ENCODE results near the gene SLC23A2. TPM values are rescaled to one million over a fixed set of nuclear protein-coding genes. Genes with fewer than 3 reads are reported as not detected.
"Not testable (repeated sequence)": the region's sequence is repeated elsewhere in the genome, so short reads cannot be mapped to it uniquely, and the experiment has no call there.

The SLC23A2 gene
- total and polyA plus RNA-seq, 8 donors = 4.3 to 12.9 (median 8.8) TPM

GRCh38 chr20:4987130-4987529 lies 14.2 kb downstream of the SLC23A2 start:
- no peak for FAIRE-seq
- Histone ChIP-seq H3K9me3 (no peaks in the 10 kb centered on the region), H3K4me1 (no peaks in the 10 kb centered on the region), H3K4me3 (no peak overlapping the region), H3K27me3 (no peaks in the 10 kb centered on the region), H3K27ac (no peak overlapping the region), H3K36me3 (no peaks in the 10 kb centered on the region)
- intact Hi-C loops (cut with DNase I) = no loop called here
- no peak for TF ChIP-seq CTCF (IDR thresholded peaks at IDR 0.05)
- no peak for ATAC-seq
- DNase-seq = no peak
- 74 to 87% methylated on average over 6 of the region's 6 CpGs for WGBS, 2 donors

- intact Hi-C loops (cut with DNase I) = no loop called here
- FAIRE-seq (no peak), DNase-seq (no peak), ATAC-seq (no peak)
- Histone ChIP-seq H3K9me3 (no peaks in the 10 kb centered on the region), H3K27ac (no peak overlapping the region), H3K4me3 (no peak overlapping the region), H3K27me3 (no peaks in the 10 kb centered on the region), H3K4me1 (no peaks in the 10 kb centered on the region), H3K36me3 (no peaks in the 10 kb centered on the region)
- no peak for TF ChIP-seq CTCF (IDR thresholded peaks at IDR 0.05)
- 91 to 96% methylated on average over 3 of the region's 3 CpGs for WGBS, 2 donors
These were observed 15.7 kb downstream of the SLC23A2 start for GRCh38 chr20:4985658-4986057.

- no peaks in the 10 kb centered on the region for H3K36me3 ChIP-seq
- no peak for TF ChIP-seq CTCF (IDR thresholded peaks at IDR 0.05)
These were observed 19.0 kb downstream of the SLC23A2 start for GRCh38 chr20:4982281-4982680.

GRCh38 chr20:4979841-4980410 lies 21.4 kb downstream of the SLC23A2 start:
- Histone ChIP-seq H3K36me3 (no peaks in the 10 kb centered on the region), H3K4me1 (peaks cover 8 to 10% (median 8%) of the 10 kb centered on the region in 3 donors), H3K27ac (no peak overlapping the region), H3K9me3 (no peaks in the 10 kb centered on the region), H3K4me3 (no peak overlapping the region), H3K27me3 (no peaks in the 10 kb centered on the region)
- 51 to 65% methylated on average over 1 of the region's 1 CpG for WGBS, 2 donors
- FAIRE-seq (no peak), DNase-seq (no peak), ATAC-seq (no peak)
- TF ChIP-seq CTCF (IDR thresholded peaks at IDR 0.05) = no peak
- intact Hi-C loops (cut with DNase I) = no loop called here

More at GRCh38 chr20:4982281-4982680, 19.0 kb downstream of the SLC23A2 start:
- Histone ChIP-seq H3K9me3 (no peaks in the 10 kb centered on the region), H3K27ac (no peak overlapping the region), H3K27me3 (no peaks in the 10 kb centered on the region), H3K4me3 (no peak overlapping the region), H3K4me1 (peaks cover 8 to 10% (median 8%) of the 10 kb centered on the region in 3 donors)
- FAIRE-seq = no peak
- no peak for DNase-seq
- ATAC-seq = no peak
- intact Hi-C loops (cut with DNase I) = no loop called here
- 95 to 96% methylated on average over 4 of the region's 4 CpGs for WGBS, 2 donors

- H3K36me3 ChIP-seq = no peaks in the 10 kb centered on the region
- no peak for FAIRE-seq
- 30 to 32% methylated on average over 10 of the region's 10 CpGs for WGBS, 2 donors
These were observed 23.0 kb downstream of the SLC23A2 start for GRCh38 chr20:4978050-4978918.

GRCh38 chr20:4976014-4976413 lies 25.3 kb downstream of the SLC23A2 start:
- H3K27ac ChIP-seq; H3K36me3 ChIP-seq; H3K27me3 ChIP-seq; H3K4me3 ChIP-seq; ATAC-seq; DNase-seq; H3K9me3 ChIP-seq; intact Hi-C loops (cut with DNase I); FAIRE-seq: not testable (repeated sequence)
- H3K4me1 ChIP-seq = peaks cover 18 to 27% (median 23%) of the 10 kb centered on the region in 3 donors
- WGBS, 2 donors = 88 to 90% methylated on average over 9 of the region's 9 CpGs

More at GRCh38 chr20:4978050-4978918, 23.0 kb downstream of the SLC23A2 start:
- TF ChIP-seq CTCF (IDR thresholded peaks at IDR 0.05) = no peak
- peaks cover 16 to 19% (median 18%) of the 10 kb centered on the region in 3 donors for H3K4me1 ChIP-seq
- H3K27ac ChIP-seq = peak overlapping the region in 1 of 4 donors; percentile 37
- no peaks in the 10 kb centered on the region for H3K27me3 ChIP-seq
- intact Hi-C loops (cut with DNase I) = no loop called here
- H3K4me3 ChIP-seq = no peak overlapping the region
- peak; percentile 28 to 55 (median 52) for ATAC-seq
- H3K9me3 ChIP-seq = no peaks in the 10 kb centered on the region
- no peak for DNase-seq
